Skin of body (tissue), 2 donors: ENCODE results near the gene KMT2C. TPM values are rescaled to one million over a fixed set of nuclear protein-coding genes. Genes with fewer than 3 reads are reported as not detected.
"Not testable (repeated sequence)": the region's sequence is repeated elsewhere in the genome, so short reads cannot be mapped to it uniquely, and the experiment has no call there.

Experiments
- DNase-seq: peaks from one replicate; lab custom pipeline; 2025; lab: John Stamatoyannopoulos, UW
- total RNA-seq: library from RNA; depleted of rRNA; stranded (reverse); fragments of >200 nt; gene quantifications from one replicate; pipeline ENCODE4 v1.2.3, GENCODE V29; 2014

Gene KMT2C
- total RNA-seq, 1 donor from 2014 or later = 75.6 TPM

GRCh38 chr7:152403726-152404125 is 32.1 kb downstream of the KMT2C start:
- no peak for DNase-seq

DNA sequence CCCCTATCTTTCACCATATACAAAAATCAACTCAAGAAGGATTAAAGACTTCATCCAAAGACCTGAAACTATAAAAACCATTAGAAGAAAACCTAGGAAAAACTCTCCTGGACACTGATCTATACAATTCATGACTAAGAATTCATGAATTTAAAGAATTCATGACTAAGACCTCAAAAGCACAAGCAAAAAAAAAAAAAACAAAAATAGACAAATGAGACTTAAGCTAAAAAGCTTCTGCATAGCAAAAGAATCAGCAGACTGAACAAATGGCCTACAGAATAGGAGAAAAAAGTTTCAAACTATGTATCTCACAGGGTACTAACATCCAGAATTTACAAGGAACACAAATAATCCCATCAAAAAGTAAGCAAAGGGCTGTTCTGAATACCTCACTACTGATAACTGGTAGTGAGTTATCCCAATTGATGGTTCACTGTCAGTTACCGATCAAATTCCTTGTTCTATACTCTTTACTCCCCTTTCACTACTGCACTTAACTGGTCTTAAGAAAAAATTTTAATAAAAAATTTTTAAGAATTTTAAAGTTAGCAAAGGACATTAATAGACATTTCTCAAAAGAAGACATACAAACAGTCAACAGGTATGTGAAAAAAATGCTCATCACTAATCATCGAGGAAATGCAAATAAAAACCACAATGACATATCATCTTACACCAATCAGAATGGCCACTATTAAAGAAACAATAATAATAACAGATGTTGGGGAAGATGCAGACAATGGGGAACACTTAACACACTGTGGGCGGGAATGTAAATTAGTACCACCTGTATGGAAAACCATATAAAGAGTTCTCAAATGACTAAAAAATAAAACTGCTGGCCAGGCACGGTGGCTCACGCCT is 33.2 kb downstream of the KMT2C start:
- no peak for DNase-seq

DNA sequence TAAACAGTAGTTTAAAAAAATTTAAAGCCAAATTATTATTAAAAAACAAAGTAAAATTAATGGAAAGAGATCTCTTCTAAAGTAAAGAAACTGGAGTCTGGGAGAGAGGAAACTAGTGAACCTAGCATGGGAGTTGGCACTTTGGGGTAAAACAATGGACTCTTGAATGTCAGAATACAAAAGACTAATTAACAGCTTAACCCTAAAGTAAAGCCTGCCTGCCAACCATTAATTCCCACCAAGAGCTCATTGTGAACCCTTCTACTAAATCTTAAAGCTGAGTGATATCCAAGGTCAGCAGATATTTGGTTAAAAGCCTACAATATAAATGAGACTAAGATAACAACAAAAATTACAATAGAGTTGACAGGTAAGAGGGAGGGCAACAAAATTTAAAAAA is 36.5 kb downstream of the KMT2C start:
- DNase-seq = no peak

- DNase-seq = no peak
Observed at GRCh38 chr7:152395112-152395511, 40.7 kb downstream of the KMT2C start.

DNA sequence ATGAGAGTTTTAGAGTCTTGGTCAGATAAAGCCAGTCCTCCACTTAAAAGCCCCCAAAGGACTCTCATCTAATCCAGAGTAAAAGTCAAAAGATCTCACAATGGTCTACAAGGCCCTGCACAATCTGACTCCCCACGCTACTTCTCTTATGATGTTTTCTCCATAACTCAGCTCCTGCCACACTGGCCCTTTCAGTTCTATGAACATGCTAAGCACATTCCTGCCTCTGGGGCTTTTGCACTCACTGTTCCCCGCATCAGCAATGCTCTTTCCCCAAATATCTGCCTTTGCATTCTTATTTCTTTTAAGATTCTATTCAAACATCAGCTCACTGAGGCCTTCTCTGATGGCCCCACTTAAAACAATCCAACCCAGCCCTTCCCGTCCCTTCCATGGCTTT is 41.6 kb downstream of the KMT2C start:
- DNase-seq = not testable (repeated sequence)

- DNase-seq = no peak
Observed at GRCh38 chr7:152392254-152392653, 43.5 kb downstream of the KMT2C start.

DNA sequence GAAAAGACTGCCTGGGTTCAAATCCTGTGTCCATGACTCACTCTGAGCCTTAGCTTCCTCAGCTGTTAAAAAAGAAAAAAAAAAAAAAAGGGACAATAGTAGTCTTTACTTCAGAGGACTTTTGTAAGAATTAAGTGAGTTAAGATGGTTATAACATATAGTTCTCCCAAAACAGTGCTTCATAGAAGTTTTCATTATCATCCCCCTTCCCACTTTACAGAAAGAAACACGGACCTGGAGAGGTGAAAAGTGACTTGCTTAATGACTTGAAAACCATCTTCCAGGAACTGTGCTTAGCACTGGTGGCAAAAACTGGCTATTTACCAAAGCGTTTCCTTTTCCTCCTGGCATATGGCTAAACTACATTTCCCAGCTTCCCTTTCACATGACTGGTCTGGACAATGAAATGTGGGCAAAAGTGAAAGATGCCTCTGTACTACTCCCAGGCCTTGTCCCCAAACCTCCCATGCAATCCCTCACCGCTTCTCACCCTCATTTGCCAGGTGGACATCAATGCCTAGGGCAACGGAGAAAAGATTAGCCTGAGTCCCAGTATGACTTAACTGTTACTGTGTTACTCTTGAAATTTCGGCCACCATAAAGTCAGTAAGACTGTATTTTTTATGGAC is 49.6 kb downstream of the KMT2C start:
- DNase-seq = not testable (repeated sequence)

- DNase-seq = not testable (repeated sequence)
Observed at GRCh38 chr7:152384235-152385200, 51.3 kb downstream of the KMT2C start.

GRCh38 chr7:152383341-152384234 is 52.2 kb downstream of the KMT2C start:
- no peak for DNase-seq

DNA sequence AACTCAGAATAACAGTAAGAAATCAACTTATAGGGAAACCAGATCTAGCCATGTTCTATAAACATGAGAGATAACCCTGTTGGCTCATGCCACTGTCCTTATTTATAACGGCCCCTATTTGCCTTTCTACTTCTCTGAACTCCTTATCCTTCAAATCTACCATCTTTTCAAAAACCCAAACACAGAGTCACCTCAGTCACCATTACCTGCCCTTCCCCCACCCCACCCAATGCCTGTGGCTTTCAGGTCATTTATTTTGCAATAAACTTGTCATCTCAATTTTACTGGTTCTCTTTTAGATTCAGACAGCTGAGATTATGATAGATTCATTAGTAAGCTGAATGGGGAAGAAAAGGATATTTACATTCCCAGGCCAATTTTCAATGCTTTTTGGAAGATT is 53.6 kb downstream of the KMT2C start:
- no peak for DNase-seq

GRCh38 chr7:152380931-152381578 is 54.7 kb downstream of the KMT2C start:
- DNase-seq = not testable (repeated sequence)

GRCh38 chr7:152378497-152378896 is 57.3 kb downstream of the KMT2C start:
- DNase-seq = not testable (repeated sequence)

GRCh38 chr7:152376716-152377484 is 58.9 kb downstream of the KMT2C start:
- DNase-seq = not testable (repeated sequence)

DNA sequence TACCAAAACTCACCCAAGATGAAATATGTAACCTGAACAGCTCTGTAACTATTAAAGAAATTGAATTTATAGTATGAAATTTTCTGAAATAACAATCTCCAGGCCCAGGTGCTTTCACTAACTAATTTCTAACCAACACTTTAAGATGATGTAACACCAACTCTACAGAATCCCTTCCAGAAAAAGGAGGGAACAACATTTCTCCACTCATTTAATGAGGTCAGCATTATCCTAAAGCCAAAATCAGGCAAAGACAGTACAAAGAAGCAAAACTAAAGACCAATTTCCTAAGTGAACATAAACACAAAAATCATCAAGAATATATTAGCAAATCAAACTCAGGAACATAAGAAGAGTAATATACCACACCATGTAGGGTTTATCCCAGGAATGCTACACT is 65.5 kb downstream of the KMT2C start:
- no peak for DNase-seq

GRCh38 chr7:152369518-152369917 is 66.3 kb downstream of the KMT2C start:
- DNase-seq = no peak

- DNase-seq = no peak
Observed at GRCh38 chr7:152367170-152367569, 68.6 kb downstream of the KMT2C start.

GRCh38 chr7:152366662-152367061 is 69.1 kb downstream of the KMT2C start:
- no peak for DNase-seq

GRCh38 chr7:152365982-152366603 is 69.7 kb downstream of the KMT2C start:
- DNase-seq = no peak

GRCh38 chr7:152363798-152364197 is 72.0 kb downstream of the KMT2C start:
- DNase-seq = no peak
